HT-29 (cell line): ENCODE measurements around the gene DYRK2. TPM values are rescaled to one million over a fixed set of nuclear protein-coding genes. Genes with fewer than 3 reads are reported as not detected.

Experiments used
- DNase-seq: peaks from one replicate; pipeline ENCODE4 v3.0.0-alpha.2; 2015; ENCODE audit warnings: low spot score
- total RNA-seq: library from RNA; depleted of rRNA; stranded (reverse); fragments of >200 nt; shearing (Covaris generic); gene quantifications from 2 replicates; pipeline ENCODE4 v1.2.3, GENCODE V29; 2014

Gene DYRK2
- total RNA-seq, 1 experiment from 2014 or later: 55.1 TPM

DNA sequence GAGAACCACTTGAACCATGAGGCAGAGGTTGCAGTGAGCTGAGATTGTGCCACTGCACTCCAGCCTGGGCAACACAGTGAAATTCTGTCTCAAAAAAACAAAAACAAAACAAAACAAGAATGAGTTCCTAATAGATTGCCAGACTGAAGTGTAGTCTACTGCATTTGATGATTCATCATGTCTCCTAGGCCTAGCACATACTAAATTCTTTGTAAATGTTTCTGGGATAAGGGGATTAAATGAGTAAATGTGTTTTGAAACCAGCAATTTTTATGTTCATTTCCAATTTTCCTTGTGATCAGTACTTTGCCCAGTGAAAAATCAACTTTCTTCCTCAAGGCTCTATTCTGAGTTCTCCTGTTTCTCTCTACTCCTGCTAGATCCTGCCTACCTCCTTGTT is 2.9 kb upstream of the DYRK2 start:
- no peak for DNase-seq

GRCh38 chr12:67646775-67647174 is 1.8 kb upstream of the DYRK2 start:
- DNase-seq: peak; percentile 55

DNA sequence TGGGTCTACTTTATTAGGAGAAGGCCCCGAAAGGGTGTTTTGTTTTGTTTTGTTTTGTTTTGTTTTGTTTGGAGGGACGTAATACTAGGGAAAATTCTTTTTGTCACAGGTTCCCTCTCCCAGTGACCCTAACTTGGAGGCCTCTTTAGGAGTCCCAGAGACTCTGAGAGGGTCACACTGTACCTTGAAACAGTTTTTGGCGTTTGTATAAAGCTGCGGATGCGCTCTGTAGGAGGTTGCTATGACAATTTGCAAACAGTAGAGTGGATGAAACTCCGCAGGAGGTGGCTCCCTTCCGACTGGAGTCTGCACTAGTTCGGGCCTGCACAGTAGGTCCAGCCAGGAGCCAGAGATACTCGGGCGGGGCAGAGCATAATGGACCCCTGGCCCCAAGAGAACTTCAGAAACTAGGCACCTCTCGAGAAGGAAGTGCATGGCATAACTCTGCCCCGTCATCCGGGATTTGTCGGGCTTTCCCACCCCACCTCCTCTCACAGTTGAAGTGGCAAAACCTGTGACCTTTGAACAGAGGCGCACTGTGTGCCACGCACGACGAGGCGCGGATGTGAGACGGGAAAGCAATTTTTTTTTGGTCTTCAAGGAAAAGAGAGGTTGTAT is 1.3 kb upstream of the DYRK2 start:
- no peak for DNase-seq

GRCh38 chr12:67647799-67648520 is 585 bp upstream of the DYRK2 start:
- DNase-seq: peak; percentile 95

DNA sequence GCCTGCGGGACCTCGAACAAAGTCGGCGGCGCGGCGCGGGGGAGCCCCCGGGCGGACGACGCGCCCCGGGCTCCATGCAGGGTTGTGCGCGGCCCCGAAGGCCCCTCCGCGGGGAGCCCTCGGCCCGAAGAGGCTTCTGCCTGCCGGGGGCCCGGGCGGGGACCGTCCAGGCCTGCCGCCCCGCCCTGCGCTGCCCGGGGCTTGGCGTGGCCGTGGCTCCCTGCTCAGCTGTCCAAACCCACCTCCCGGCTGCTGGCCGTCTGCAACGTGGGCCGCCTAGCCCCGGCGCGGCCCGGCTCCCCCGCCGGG is 670 bp downstream of the DYRK2 start:
- DNase-seq: peak; percentile 21

DNA sequence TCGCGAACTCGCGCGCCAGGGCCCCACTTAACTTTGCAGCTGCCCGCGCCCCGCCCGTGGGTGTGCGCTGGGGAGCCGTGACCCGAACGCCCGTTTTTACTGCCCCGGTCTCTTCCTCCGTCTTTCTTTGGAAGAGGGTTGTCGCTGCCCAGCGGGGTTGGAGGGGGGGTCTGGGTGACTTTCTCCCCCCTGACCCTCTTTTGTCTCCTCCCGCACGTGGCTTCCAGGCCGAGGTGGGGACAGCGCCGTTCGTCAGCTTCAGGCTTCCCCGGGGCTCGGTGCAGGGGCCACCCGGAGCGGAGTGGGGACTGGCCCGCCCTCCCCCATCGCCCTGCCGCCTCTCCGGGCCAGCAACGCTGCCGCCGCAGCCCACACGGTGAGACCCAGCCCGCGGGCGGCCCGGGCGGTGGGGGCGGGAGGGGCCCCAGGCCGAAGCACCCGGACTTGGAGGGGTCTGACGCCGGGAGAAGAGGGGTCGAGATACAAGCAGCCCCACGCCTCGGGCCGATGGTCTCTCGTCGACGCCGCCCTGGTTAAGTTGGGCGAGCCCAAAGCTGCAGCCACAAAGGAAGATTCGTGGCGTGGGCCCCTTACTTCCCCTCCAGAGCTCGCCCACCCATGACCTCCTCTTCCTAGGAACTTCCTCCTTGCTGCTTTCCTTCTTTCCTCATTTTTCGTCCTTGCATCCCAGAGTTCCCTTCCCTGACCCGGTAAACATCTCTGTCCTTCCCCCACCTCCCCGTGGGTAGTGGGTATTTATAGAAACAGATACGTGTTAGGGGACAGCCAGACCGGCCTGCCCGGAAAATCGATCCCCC is 1.2 kb downstream of the DYRK2 start:
- DNase-seq: peak; percentile 41

DNA sequence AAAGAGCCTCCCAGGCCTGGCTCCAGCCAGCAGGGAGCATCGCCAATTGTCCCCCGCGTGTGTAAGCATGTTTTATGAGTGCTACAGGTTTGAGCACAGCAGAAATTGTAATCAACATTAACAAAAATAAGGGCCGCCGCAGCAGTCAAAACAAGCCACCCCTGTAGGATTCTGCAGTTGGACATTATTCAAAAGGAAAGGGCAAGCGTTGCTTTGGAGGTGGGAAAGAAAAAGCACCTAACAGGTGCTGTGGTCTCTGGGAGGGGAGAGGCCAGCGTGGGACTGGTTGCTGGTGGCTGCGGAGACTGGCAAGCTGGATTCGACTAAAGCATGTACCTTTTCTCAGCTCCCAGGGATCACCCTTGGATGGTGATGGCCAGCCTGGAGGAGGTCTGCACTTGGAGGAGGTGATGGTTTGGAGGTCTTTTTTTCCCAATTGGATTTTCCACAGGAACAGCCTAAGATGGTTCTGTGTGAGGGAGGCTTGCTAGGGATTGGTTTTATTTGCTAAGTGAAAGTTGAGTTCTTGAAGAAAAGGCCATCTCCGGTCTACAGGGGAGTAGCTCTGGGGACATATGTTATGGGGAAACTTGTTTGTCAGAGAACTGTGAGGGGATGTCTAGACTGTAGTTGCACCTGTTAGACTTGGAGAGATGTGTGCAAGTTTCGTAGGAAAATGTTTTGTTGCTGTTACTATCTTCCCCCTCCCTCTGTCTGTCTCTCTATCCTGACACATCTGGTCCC is 2.0 kb downstream of the DYRK2 start:
- DNase-seq: peak; percentile 55

DNA sequence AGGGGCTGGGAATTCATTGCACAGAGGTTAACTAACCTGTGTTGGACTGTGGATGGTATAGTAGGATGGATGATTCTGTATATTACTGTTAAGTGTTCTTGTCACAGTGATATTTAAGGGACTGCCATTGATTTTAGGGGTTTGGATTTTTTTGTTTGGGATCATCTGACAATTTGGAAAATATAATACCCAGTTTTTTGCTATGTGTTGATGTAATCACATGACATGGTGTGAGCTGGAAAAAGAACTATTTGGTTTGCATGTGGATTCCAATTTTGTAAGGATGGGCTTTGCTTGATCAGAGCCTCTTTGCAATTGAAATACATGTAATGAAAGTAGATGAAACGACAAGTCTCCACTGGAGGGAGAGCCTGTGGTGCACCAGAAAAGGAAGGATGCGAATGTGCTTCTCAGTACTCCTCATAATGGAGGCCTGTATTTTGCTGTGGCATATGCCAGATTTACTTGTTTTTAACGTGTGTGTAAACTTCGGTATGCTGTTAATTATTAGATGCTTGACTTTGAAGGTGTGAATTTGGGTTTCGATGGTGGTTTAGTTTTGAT is 2.7 kb downstream of the DYRK2 start:
- DNase-seq: peak; percentile 67

- no peak for DNase-seq
These were observed 7.3 kb downstream of the DYRK2 start for GRCh38 chr12:67655829-67656228.

GRCh38 chr12:67656251-67656650 is 7.7 kb downstream of the DYRK2 start:
- DNase-seq: no peak

GRCh38 chr12:67658486-67658885 is 9.9 kb downstream of the DYRK2 start:
- no peak for DNase-seq

GRCh38 chr12:67659292-67659691 is 10.7 kb downstream of the DYRK2 start:
- DNase-seq: no peak

GRCh38 chr12:67661311-67662021 is 12.9 kb downstream of the DYRK2 start:
- no peak for DNase-seq

DNA sequence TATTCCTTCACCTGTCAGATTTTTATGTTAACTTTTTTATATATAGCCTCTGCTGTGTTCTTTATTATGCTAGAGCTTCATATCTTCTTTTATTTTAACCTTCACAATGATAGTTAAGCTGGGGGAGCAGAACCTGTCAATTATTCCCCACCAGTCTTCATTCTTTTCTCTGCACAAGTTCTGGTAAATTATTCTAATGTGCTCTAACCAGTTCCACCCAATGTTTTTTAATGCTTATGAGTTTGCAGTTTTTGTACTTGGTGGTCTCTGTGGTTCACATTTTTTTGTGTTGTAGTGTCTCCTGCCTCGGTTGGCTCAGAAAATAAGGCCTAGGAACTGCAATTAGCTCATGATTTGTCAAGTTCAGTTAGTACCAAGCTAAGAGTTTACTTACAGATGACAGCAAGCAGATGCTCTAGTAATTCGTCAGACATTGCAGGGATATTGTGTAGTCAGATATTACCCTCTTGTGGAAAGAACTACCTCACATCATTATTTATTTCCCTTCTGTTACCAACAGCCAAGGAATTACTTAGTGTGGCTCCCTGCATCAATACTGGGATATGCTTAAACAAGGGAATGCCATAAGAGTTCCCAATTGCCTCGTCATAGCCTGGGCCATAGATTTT is 14.5 kb downstream of the DYRK2 start:
- no peak for DNase-seq

DNA sequence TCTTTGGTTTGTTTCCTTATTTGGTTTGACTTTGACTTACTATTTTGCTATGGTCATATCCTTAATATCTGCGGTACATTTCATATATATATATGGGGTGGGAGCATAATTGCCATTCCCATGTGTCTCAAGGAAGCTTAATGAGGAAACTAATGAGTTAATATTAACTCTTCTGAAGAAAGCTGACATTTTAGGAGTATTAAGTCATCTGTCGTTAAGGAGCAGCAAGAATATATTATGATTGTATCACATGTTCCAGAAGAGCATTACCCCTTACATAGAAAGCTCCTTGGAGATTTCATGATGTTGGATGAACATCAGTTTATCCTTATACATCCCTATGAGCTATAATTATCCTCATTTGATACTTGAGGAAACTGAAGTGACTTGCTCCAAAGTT is 15.6 kb downstream of the DYRK2 start:
- DNase-seq: no peak

GRCh38 chr12:67665679-67666078 is 17.1 kb downstream of the DYRK2 start:
- no peak for DNase-seq

DNA sequence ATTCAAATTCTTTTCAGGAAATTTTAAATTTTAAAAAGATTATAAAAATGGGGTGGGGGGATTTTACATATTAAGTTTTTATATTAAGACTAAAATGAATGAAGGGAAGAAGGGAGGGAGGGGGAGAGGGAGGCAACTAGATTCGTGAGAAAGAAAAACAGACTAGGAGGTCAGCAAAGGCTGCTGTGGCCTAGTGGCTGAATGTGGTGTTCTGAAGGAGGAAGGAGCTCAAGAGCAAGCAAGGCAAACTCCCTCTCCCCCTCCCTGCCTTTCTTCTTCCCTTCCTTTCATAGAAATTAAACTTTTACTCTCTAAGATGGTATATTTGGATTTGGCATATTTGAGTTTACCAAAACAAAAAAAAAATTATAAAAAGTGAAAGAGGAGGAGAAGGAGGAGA is 18.1 kb downstream of the DYRK2 start:
- DNase-seq: no peak

DNA sequence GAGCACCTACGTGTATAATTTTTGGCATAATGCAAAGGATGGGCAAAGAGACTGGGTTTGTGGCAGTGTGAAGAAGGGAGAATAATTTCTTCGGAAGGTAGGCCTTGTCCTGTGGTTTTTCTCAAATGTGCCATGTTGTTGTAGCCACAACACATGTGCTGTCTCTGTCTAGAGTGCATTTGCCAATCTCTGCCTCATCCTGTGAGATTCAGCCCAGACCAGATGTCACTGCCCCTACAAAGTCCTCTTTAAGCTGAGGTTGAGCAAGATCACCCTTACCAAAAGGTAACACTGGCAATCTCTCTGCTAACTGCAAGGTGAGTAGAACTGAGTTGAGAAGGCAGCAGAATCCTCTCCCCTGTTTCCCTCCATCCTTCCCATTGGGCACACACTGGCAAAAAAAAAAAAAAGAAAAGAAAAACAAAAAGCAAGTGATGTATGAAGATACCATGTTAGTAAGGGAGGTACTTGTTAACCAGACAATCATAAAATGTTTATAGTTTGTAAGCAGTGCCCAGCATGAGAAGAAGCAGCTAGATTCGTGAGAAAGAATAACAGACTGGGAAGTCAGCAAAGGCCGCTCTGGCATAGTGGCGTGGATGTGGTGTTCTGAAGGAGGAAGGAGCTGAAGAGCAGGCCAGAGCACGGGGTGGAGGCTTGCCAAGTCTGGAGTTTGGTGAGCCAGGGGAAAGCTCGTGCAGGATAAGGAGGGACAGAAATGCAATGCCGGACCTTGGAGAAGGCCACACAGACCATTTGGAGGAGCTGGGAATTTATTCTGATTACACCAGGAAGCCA is 18.9 kb downstream of the DYRK2 start:
- DNase-seq: no peak

GRCh38 chr12:67669217-67669933 is 20.8 kb downstream of the DYRK2 start:
- no peak for DNase-seq
